ENCODE data around the gene FRMD4B.

The FRMD4B gene

DNA sequence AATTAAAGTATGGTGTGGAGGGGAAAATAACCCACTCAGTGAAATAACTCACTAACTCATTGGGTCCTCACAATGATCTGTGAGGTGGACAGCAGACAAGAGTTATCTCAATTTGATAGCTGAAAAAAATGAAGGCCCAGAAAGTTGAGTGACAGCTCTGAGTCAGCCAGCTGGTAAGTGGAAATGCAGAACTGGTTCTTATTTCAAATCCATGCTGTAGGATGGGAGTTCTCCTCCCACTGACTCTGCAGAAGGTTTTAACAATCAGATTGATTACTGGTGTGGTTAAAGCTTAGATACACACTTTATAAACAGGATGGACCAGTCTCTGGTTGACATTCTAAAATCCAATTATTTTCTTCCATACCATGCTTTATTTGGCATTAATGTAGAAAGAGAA is 176.5 kb downstream of the FRMD4B start:
- H3K9me3 ChIP-seq = no peaks in the 10 kb centered on the region
- H3K27me3 ChIP-seq = no peaks in the 10 kb centered on the region
- peaks cover 59 to 70% of the 10 kb centered on the region in 2 experiments for H3K4me1 ChIP-seq (ENCODE audit: control insufficient read depth in 1 of 2, insufficient read depth in 1 of 2, low read depth in 1 of 2, low read length in 1 of 2)
- peaks cover 6% of the 10 kb centered on the region for H3K36me3 ChIP-seq
- no peak overlapping the region for H3K4me3 ChIP-seq (ENCODE audit: low read depth in 1 of 2, low read length in 1 of 2)
- TF ChIP-seq, protein P1, sequence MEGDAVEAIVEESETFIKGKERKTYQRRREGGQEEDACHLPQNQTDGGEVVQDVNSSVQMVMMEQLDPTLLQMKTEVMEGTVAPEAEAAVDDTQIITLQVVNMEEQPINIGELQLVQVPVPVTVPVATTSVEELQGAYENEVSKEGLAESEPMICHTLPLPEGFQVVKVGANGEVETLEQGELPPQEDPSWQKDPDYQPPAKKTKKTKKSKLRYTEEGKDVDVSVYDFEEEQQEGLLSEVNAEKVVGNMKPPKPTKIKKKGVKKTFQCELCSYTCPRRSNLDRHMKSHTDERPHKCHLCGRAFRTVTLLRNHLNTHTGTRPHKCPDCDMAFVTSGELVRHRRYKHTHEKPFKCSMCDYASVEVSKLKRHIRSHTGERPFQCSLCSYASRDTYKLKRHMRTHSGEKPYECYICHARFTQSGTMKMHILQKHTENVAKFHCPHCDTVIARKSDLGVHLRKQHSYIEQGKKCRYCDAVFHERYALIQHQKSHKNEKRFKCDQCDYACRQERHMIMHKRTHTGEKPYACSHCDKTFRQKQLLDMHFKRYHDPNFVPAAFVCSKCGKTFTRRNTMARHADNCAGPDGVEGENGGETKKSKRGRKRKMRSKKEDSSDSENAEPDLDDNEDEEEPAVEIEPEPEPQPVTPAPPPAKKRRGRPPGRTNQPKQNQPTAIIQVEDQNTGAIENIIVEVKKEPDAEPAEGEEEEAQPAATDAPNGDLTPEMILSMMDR (IDR thresholded peaks at IDR 0.05) = no peak
- H3K27ac ChIP-seq = peak overlapping the region; percentile 54

DNA sequence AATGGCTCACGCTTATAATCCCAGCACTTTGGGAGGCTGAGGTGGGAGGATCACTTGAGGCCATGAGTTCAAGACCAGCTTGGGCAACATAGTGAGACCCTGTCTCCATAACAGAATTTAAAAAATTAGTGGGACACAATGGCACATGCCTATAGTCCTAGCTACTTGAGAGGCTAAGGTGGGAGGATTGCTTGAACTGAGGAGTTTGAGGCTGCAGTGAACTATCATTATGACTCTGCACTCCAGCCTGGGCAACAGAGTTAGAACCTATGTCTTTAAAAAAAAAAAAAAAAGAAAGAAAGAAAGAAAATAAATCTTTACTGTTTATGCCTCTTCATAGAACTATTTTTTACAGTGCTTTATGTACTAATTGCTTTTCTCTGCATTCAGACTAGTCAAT is 178.9 kb downstream of the FRMD4B start:
- H3K9me3 ChIP-seq = no peaks in the 10 kb centered on the region
- no peaks in the 10 kb centered on the region for H3K36me3 ChIP-seq
- TF ChIP-seq, protein P1 (IDR thresholded peaks at IDR 0.05) = no peak
- peak overlapping the region in 1 of 2 experiments; percentile 25 for H3K4me3 ChIP-seq (ENCODE audit: low read depth in 1 of 2, low read length in 1 of 2)
- H3K27ac ChIP-seq = peak overlapping the region; percentile 90
- peaks cover 54 to 57% of the 10 kb centered on the region in 2 experiments for H3K4me1 ChIP-seq (ENCODE audit: control insufficient read depth in 1 of 2, insufficient read depth in 1 of 2, low read depth in 1 of 2, low read length in 1 of 2)
- no peaks in the 10 kb centered on the region for H3K27me3 ChIP-seq

DNA sequence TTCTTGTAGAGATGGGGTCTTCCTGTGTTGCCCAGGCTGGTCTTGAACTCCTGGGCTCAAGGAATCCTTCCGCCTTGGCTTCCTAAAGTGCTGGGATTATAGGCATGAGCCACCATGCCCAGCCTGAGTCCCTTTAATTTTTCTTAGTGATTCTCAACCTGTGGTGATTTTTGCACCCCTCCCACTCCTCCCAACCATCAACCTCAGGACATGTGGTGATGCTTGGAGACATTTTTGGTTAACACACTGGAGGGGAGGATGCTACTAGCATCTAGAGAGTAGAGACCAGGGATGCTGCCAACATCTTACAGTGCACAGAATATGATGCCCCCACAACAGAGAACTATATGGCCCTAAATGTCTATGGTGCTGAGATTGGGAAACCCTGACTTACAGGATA is 180.5 kb downstream of the FRMD4B start:
- TF ChIP-seq, protein P1 (IDR thresholded peaks at IDR 0.05) = no peak
- H3K27ac ChIP-seq = peak overlapping the region; percentile 90
- H3K4me1 ChIP-seq (ENCODE audit: control insufficient read depth in 1 of 2, insufficient read depth in 1 of 2, low read depth in 1 of 2, low read length in 1 of 2) = peaks cover 54 to 61% of the 10 kb centered on the region in 2 experiments
- no peaks in the 10 kb centered on the region for H3K27me3 ChIP-seq
- H3K4me3 ChIP-seq (ENCODE audit: low read depth in 1 of 2, low read length in 1 of 2) = peak overlapping the region in 1 of 2 experiments; percentile 11
- no peaks in the 10 kb centered on the region for H3K9me3 ChIP-seq
- no peaks in the 10 kb centered on the region for H3K36me3 ChIP-seq

DNA sequence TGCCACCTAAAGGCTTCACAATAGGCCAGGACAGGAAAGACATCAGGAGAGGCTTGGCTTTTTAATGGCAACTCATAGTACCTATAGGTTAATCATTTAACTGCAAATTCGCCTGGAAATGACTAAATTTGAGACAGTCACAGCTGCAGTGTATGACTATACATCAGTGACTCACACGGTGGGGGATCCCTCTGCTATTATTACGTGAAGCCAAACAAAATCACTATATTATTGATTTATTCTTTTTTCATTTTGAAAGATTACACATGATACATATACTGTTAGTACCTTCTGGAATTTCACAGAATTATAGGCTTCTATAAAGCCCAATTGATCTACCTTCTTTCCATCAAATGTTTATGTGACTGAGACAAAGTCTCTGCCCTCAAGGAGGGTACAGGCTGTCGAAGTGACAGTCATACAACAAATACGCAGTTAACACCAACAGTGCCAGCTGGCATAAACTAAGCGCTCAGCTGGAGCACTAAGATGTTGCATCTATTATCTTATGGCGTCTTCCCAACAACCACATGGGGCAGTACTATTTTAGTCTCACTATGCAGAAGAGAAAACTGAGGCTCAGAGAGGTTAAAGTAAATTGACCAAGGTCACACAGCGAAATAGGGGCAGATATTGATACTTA is 181.5 kb downstream of the FRMD4B start:
- Histone ChIP-seq H3K36me3 (no peaks in the 10 kb centered on the region), H3K9me3 (no peaks in the 10 kb centered on the region), H3K4me3 (ENCODE audit: low read depth in 1 of 2, low read length in 1 of 2) (no peak overlapping the region), H3K27me3 (no peaks in the 10 kb centered on the region), H3K4me1 (ENCODE audit: control insufficient read depth in 1 of 2, insufficient read depth in 1 of 2, low read depth in 1 of 2, low read length in 1 of 2) (peaks cover 60 to 68% of the 10 kb centered on the region in 2 experiments), H3K27ac (peak overlapping the region; percentile 12)
- TF ChIP-seq, protein P1 (IDR thresholded peaks at IDR 0.05) = no peak

DNA sequence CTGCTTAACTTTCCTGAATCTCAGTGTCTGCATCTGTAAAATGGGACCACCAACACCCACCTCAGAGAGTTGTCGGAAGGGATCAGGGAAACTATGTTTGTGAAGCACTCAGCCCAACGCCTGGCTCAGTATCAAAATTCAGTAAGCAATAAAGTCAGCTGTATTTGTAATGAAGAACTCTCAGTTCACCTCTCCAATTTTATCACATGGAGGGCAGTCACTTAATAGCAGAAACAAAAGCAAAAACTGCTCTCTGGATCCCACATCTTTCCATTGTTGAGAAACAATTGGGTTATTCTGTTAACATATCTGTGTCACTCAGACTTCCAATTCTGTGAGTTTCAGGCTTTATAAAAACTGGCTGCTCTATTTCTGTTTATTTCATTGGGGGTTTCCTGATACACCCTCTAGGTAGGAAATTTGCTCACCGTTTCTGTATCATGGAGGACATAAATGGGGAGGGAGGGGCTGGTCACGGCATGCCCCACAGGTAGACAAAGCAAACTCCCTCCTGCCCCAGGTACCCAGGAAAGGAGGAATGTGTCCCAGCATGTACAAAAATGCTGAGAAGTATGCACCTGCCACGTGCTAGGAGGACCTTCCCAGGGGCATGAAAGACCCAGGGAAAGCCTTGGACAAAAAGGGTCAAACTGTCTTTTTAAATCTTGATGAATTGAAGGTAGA is 182.1 kb downstream of the FRMD4B start:
- H3K27ac ChIP-seq = peak overlapping the region; percentile 12
- H3K36me3 ChIP-seq = no peaks in the 10 kb centered on the region
- H3K4me3 ChIP-seq (ENCODE audit: low read depth in 1 of 2, low read length in 1 of 2) = no peak overlapping the region
- H3K4me1 ChIP-seq (ENCODE audit: control insufficient read depth in 1 of 2, insufficient read depth in 1 of 2, low read depth in 1 of 2, low read length in 1 of 2) = peaks cover 62 to 71% of the 10 kb centered on the region in 2 experiments
- TF ChIP-seq, protein P1 (IDR thresholded peaks at IDR 0.05) = no peak
- no peaks in the 10 kb centered on the region for H3K27me3 ChIP-seq
- H3K9me3 ChIP-seq = no peaks in the 10 kb centered on the region
